NCI-H1930 (cell line): ENCODE measurements around the gene UNC5A.

Experiments
- DNase-seq, 2 experiments: peaks; one replicate each; lab custom pipeline; 2025; lab: John Stamatoyannopoulos, UW

UNC5A gene

GRCh38 chr5:176810081-176810597 is at the start of gene UNC5A:
Gene UNC5A, plus strand, starts transcription at chr5:176810559. Its CDS starts 192 bp downstream, at chr5:176810751.
- peak in 1 of 2 experiments; percentile 31 for DNase-seq

GRCh38 chr5:176761755-176762154 is 48.6 kb upstream of the UNC5A start:
- no peak for DNase-seq

GRCh38 chr5:176762489-176762888 is 47.9 kb upstream of the UNC5A start:
- DNase-seq: no peak

- DNase-seq: no peak
These were observed 44.7 kb upstream of the UNC5A start for GRCh38 chr5:176765687-176766086.

- DNase-seq: no peak
These were observed 42.0 kb upstream of the UNC5A start for GRCh38 chr5:176768174-176768970.

- DNase-seq: no peak
These were observed 40.4 kb upstream of the UNC5A start for GRCh38 chr5:176769911-176770310.

- DNase-seq: no peak
These were observed 39.9 kb upstream of the UNC5A start for GRCh38 chr5:176770431-176770830.

GRCh38 chr5:176771102-176771845 is 39.1 kb upstream of the UNC5A start:
- DNase-seq: no peak

GRCh38 chr5:176772271-176773210 is 37.8 kb upstream of the UNC5A start:
- DNase-seq: no peak

GRCh38 chr5:176773408-176774035 is 36.8 kb upstream of the UNC5A start:
- no peak for DNase-seq

- DNase-seq: no peak
These were observed 35.9 kb upstream of the UNC5A start for GRCh38 chr5:176774216-176775171.

GRCh38 chr5:176775409-176775808 is 35.0 kb upstream of the UNC5A start:
- DNase-seq: no peak

GRCh38 chr5:176776141-176776865 is 34.1 kb upstream of the UNC5A start:
- DNase-seq: no peak

- DNase-seq: no peak
These were observed 33.4 kb upstream of the UNC5A start for GRCh38 chr5:176776916-176777315.

GRCh38 chr5:176778921-176779465 is 31.4 kb upstream of the UNC5A start:
- DNase-seq: no peak

- DNase-seq: no peak
These were observed 30.8 kb upstream of the UNC5A start for GRCh38 chr5:176779537-176779936.

- DNase-seq: no peak
These were observed 29.9 kb upstream of the UNC5A start for GRCh38 chr5:176780176-176781053.

- no peak for DNase-seq
These were observed 29.3 kb upstream of the UNC5A start for GRCh38 chr5:176781054-176781375.
